HEK293 (cell line): Measurements from ENCODE around the gene EZH1.

Experiments used
- BCL11A ChIP-seq: fragments of 450-650 bp; formaldehyde crosslinking; IDR thresholded peaks from 2 replicates; pipeline ENCODE4 v1.5.1; 2016; ENCODE audit warnings: low read depth, missing biosample characterization, missing genetic modification characterization
- FEZF1 ChIP-seq: fragments of 450-650 bp; formaldehyde crosslinking; IDR thresholded peaks from 2 replicates; pipeline ENCODE4 v1.5.1; 2016; ENCODE audit warnings: missing biosample characterization, missing genetic modification characterization
- KLF17 ChIP-seq: fragments of 450-650 bp; formaldehyde crosslinking; IDR thresholded peaks from 2 replicates; pipeline ENCODE4 v1.5.1; 2016; ENCODE audit warnings: missing biosample characterization, missing genetic modification characterization
- OSR2 ChIP-seq: fragments of 450-650 bp; formaldehyde crosslinking; IDR thresholded peaks from 2 replicates; pipeline ENCODE4 v1.5.1; 2016; ENCODE audit warnings: missing biosample characterization, missing genetic modification characterization
- REPIN1 ChIP-seq: fragments of 450-650 bp; formaldehyde crosslinking; IDR thresholded peaks from 2 replicates; pipeline ENCODE4 v1.5.1; 2017; ENCODE audit warnings: missing biosample characterization, missing genetic modification characterization, low read depth
- SETDB1 ChIP-seq: IDR thresholded peaks from one replicate; pipeline ENCODE4 v1.6.1; 2017; ENCODE audit warnings: mild to moderate bottlenecking, low read length, moderate library complexity, mixed read lengths; ENCODE audit not compliant: insufficient read length
- SP3 ChIP-seq: fragments of 450-650 bp; formaldehyde crosslinking; IDR thresholded peaks from 2 replicates; pipeline ENCODE4 v1.5.1; 2016; ENCODE audit warnings: missing biosample characterization, missing genetic modification characterization
- ZBTB17 ChIP-seq: fragments of 450-650 bp; formaldehyde crosslinking; IDR thresholded peaks from 2 replicates; pipeline ENCODE4 v1.5.1; 2016; ENCODE audit warnings: missing biosample characterization, missing genetic modification characterization
- ZBTB20 ChIP-seq: fragments of 450-650 bp; formaldehyde crosslinking; IDR thresholded peaks from 2 replicates; pipeline ENCODE4 v1.5.1; 2016; ENCODE audit warnings: missing biosample characterization, missing genetic modification characterization
- ZBTB26 ChIP-seq: fragments of 450-650 bp; formaldehyde crosslinking; optimal IDR thresholded peaks from 2 replicates; pipeline ENCODE3; 2016; ENCODE audit warnings: missing biosample characterization, mild to moderate bottlenecking, missing genetic modification characterization
- ZBTB49 ChIP-seq: fragments of 450-650 bp; formaldehyde crosslinking; IDR thresholded peaks from 2 replicates; pipeline ENCODE4 v1.5.1; 2016; ENCODE audit warnings: missing biosample characterization, missing genetic modification characterization, low read depth
- ZFP37 ChIP-seq: fragments of 450-650 bp; formaldehyde crosslinking; IDR thresholded peaks from 2 replicates; pipeline ENCODE4 v1.5.1; 2016; ENCODE audit warnings: missing biosample characterization, missing genetic modification characterization
- ZIC2 ChIP-seq: fragments of 450-650 bp; formaldehyde crosslinking; IDR thresholded peaks from 2 replicates; pipeline ENCODE4 v1.5.1; 2016; ENCODE audit warnings: missing biosample characterization, missing genetic modification characterization
- ZNF114 ChIP-seq: fragments of 450-650 bp; formaldehyde crosslinking; IDR thresholded peaks from 2 replicates; pipeline ENCODE4 v1.5.0; 2017; ENCODE audit warnings: missing biosample characterization, missing genetic modification characterization
- ZNF138 ChIP-seq: fragments of 450-650 bp; formaldehyde crosslinking; IDR thresholded peaks from 2 replicates; pipeline ENCODE4 v1.5.1; 2016; ENCODE audit warnings: missing biosample characterization, missing genetic modification characterization, borderline replicate concordance
- ZNF146 ChIP-seq: fragments of 450-650 bp; formaldehyde crosslinking; IDR thresholded peaks from 2 replicates; pipeline ENCODE4 v1.5.1; 2016; ENCODE audit warnings: missing biosample characterization, missing genetic modification characterization
- ZNF148 ChIP-seq: fragments of 450-650 bp; formaldehyde crosslinking; IDR thresholded peaks from 2 replicates; pipeline ENCODE4 v1.5.0; 2017; ENCODE audit warnings: missing biosample characterization, missing genetic modification characterization, borderline replicate concordance
- ZNF202 ChIP-seq: fragments of 450-650 bp; formaldehyde crosslinking; IDR thresholded peaks from 2 replicates; pipeline ENCODE4 v1.5.1; 2016; ENCODE audit warnings: missing biosample characterization, missing genetic modification characterization, borderline replicate concordance
- ZNF280C ChIP-seq: fragments of 450-650 bp; formaldehyde crosslinking; IDR thresholded peaks from 2 replicates; pipeline ENCODE4 v1.5.1; 2016; ENCODE audit warnings: missing biosample characterization, missing genetic modification characterization
- ZNF302 ChIP-seq: fragments of 450-650 bp; formaldehyde crosslinking; IDR thresholded peaks from 2 replicates; pipeline ENCODE4 v1.5.1; 2016; ENCODE audit warnings: missing biosample characterization, missing genetic modification characterization, low read depth
- ZNF341 ChIP-seq: fragments of 450-650 bp; formaldehyde crosslinking; IDR thresholded peaks from 2 replicates; pipeline ENCODE4; 2016; ENCODE audit warnings: low read depth, missing biosample characterization, missing genetic modification characterization
- ZNF423 ChIP-seq: fragments of 450-650 bp; formaldehyde crosslinking; IDR thresholded peaks from 2 replicates; pipeline ENCODE4 v1.5.1; 2016; ENCODE audit warnings: missing biosample characterization, missing genetic modification characterization
- ZNF433 ChIP-seq: fragments of 450-650 bp; formaldehyde crosslinking; IDR thresholded peaks from 2 replicates; pipeline ENCODE4 v1.5.1; 2016; ENCODE audit warnings: missing biosample characterization, missing genetic modification characterization, low read depth
- ZNF48 ChIP-seq: fragments of 450-650 bp; formaldehyde crosslinking; IDR thresholded peaks from 2 replicates; pipeline ENCODE4 v1.5.1; 2016; ENCODE audit warnings: missing biosample characterization, missing genetic modification characterization
- ZNF530 ChIP-seq: fragments of 450-650 bp; formaldehyde crosslinking; IDR thresholded peaks from 2 replicates; pipeline ENCODE4 v1.5.1; 2016; ENCODE audit warnings: low read depth, missing biosample characterization, missing genetic modification characterization
- ZNF580 ChIP-seq: fragments of 450-650 bp; formaldehyde crosslinking; IDR thresholded peaks from 2 replicates; pipeline ENCODE4 v1.5.1; 2016; ENCODE audit warnings: missing biosample characterization, missing genetic modification characterization
- ZNF596 ChIP-seq: fragments of 450-650 bp; IDR thresholded peaks from 2 replicates; pipeline ENCODE4 v1.5.0; 2018; ENCODE audit warnings: missing biosample characterization, mild to moderate bottlenecking, missing genetic modification characterization, moderate library complexity
- ZNF677 ChIP-seq: fragments of 450-650 bp; IDR thresholded peaks from 2 replicates; pipeline ENCODE4 v1.5.0; 2018; ENCODE audit warnings: missing biosample characterization, mild to moderate bottlenecking, missing genetic modification characterization, moderate library complexity
- ZNF707 ChIP-seq: fragments of 450-650 bp; formaldehyde crosslinking; IDR thresholded peaks from 2 replicates; pipeline ENCODE4 v1.5.1; 2016; ENCODE audit warnings: missing biosample characterization, missing genetic modification characterization
- ZNF76 ChIP-seq: fragments of 450-650 bp; formaldehyde crosslinking; IDR thresholded peaks from 2 replicates; pipeline ENCODE4; 2016; ENCODE audit warnings: low read depth, missing biosample characterization, missing genetic modification characterization, borderline replicate concordance
- ZSCAN16 ChIP-seq: fragments of 450-650 bp; formaldehyde crosslinking; IDR thresholded peaks from 2 replicates; pipeline ENCODE4 v1.5.1; 2016; ENCODE audit warnings: missing biosample characterization, missing genetic modification characterization

The EZH1 gene

GRCh38 chr17:42676424-42677011 lies 68.3 kb downstream of the EZH1 start, which contains the start of gene PLEKHH3 (continued):
- TF ChIP-seq ZBTB26 (tag by site-specific recombination) = peak; percentile 91
- TF ChIP-seq ZNF596 = no peak
- no peak for TF ChIP-seq ZNF280C (tag by site-specific recombination)
- TF ChIP-seq ZFP37 (tag by site-specific recombination) = peak; percentile 63; the same call in 1 of the 2 replicates
- TF ChIP-seq ZSCAN16 (tag by site-specific recombination) = 0 out of 2 replicates have a peak, but pooled peaks have one; percentile 37
- no peak for TF ChIP-seq SP3 (tag by site-specific recombination)
- no peak; the same call in 1 of the 2 replicates for TF ChIP-seq KLF17 (tag by site-specific recombination)
- no peak for TF ChIP-seq ZNF433
- TF ChIP-seq ZNF202 = no peak
- no peak for TF ChIP-seq ZBTB49 (tag by site-specific recombination)
- no peak for TF ChIP-seq REPIN1 (tag by site-specific recombination)
- no peak for TF ChIP-seq ZNF530 (tag by site-specific recombination)
- TF ChIP-seq BCL11A (tag by site-specific recombination) = peak; percentile 99
- no peak for TF ChIP-seq ZNF114 (tag by site-specific recombination)
- peak; percentile 99 for TF ChIP-seq ZBTB20
- no peak for TF ChIP-seq ZNF148 (tag by site-specific recombination)
- peak; percentile 65; the same call in 1 of the 2 replicates for TF ChIP-seq ZBTB17
- TF ChIP-seq ZNF302 (tag by site-specific recombination) = no peak
- TF ChIP-seq SETDB1 = no peak
- peak; percentile 14; the same call in 1 of the 2 replicates for TF ChIP-seq ZNF146 (tag by site-specific recombination)
- no peak for TF ChIP-seq ZNF138 (tag by site-specific recombination)
- TF ChIP-seq ZNF707 (tag by site-specific recombination) = no peak
- TF ChIP-seq ZNF423 (tag by site-specific recombination) = peak; percentile 90; the same call in 1 of the 2 replicates
- no peak for TF ChIP-seq OSR2 (tag by site-specific recombination)
- TF ChIP-seq ZNF341 = peak; percentile 96
- TF ChIP-seq FEZF1 = peak; percentile 23; the same call in 1 of the 2 replicates
- peak; percentile 98 for TF ChIP-seq ZIC2 (tag by site-specific recombination)
- TF ChIP-seq ZNF48 (tag by site-specific recombination) = no peak
- peak; percentile 56; the same call in 1 of the 2 replicates for TF ChIP-seq ZNF76 (tag by site-specific recombination)
- TF ChIP-seq ZNF580 (tag by site-specific recombination) = no peak
- 0 out of 2 replicates have a peak, but pooled peaks have one; percentile 5 for TF ChIP-seq ZNF677 (tag by site-specific recombination)
